HL-60 (cell line): ENCODE measurements around the gene CSF1R.

ENCODE experiments used
- DNase-seq, 2 experiments: peaks; one replicate each; pipeline ENCODE4 v3.0.0-alpha.2; 2010 to 2020; ENCODE audit warnings: low read depth in 1 of 2, low spot score in 1 of 2
- H3K27ac ChIP-seq: fragments of 250-450 bp; sonication (Bioruptor Pico); replicated peaks from 2 replicates; pipeline ENCODE4 v1.5.1; 2020; ENCODE audit warnings: mild to moderate bottlenecking, moderate library complexity
- H3K27me3 ChIP-seq: fragments of 250-450 bp; sonication (Bioruptor Pico); 2 replicates; pipeline ENCODE4 v1.5.1; 2021; ENCODE audit warnings: mild to moderate bottlenecking, moderate library complexity; ENCODE audit not compliant: insufficient read depth, poor library complexity, severe bottlenecking
- H3K4me3 ChIP-seq: replicated peaks from 2 replicates; pipeline ENCODE4 v1.5.1; 2011; ENCODE audit warnings: mild to moderate bottlenecking, control low read depth, low read length; ENCODE audit not compliant: insufficient read depth
- CTCF ChIP-seq: IDR thresholded peaks from one replicate; pipeline ENCODE4 v1.5.1; 2011; ENCODE audit warnings: low read length, control low read depth, inconsistent platforms; ENCODE audit not compliant: insufficient read depth
- GABPA ChIP-seq: IDR thresholded peaks from 2 replicates; pipeline ENCODE4 v1.6.1; 2012; ENCODE audit warnings: low read depth
- POLR2AphosphoS5 ChIP-seq: IDR thresholded peaks from 2 replicates; pipeline ENCODE4 v1.6.1; 2012; ENCODE audit warnings: low read depth
- REST ChIP-seq: IDR thresholded peaks from 2 replicates; pipeline ENCODE4 v1.6.1; 2012; ENCODE audit warnings: low read depth; ENCODE audit not compliant: insufficient replicate concordance
- SPI1 ChIP-seq: IDR thresholded peaks from 2 replicates; pipeline ENCODE4 v1.6.1; 2012; ENCODE audit warnings: low read depth, mild to moderate bottlenecking, borderline replicate concordance

Gene CSF1R

GRCh38 chr5:150022681-150023080, 63.7 kb downstream of the CSF1R start:
- TF ChIP-seq CTCF (no peak), GABPA (no peak), POLR2AphosphoS5 (no peak), REST (no peak), SPI1 (no peak)
- DNase-seq: no peak
- no peak overlapping the region for H3K27ac ChIP-seq
- H3K27me3 ChIP-seq: no peaks in the 10 kb centered on the region
- H3K4me3 ChIP-seq: no peak overlapping the region

- TF ChIP-seq GABPA (no peak), SPI1 (no peak), REST (no peak), CTCF (no peak), POLR2AphosphoS5 (no peak)
- Histone ChIP-seq H3K27ac (no peak overlapping the region), H3K27me3 (no peaks in the 10 kb centered on the region), H3K4me3 (no peak overlapping the region)
- DNase-seq: no peak
Measured at GRCh38 chr5:150022158-150022531, 64.2 kb downstream of the CSF1R start.

- H3K27me3 ChIP-seq: no peaks in the 10 kb centered on the region
- no peak overlapping the region for H3K27ac ChIP-seq
- TF ChIP-seq GABPA (no peak), REST (no peak), SPI1 (no peak), POLR2AphosphoS5 (no peak), CTCF (no peak)
- no peak overlapping the region for H3K4me3 ChIP-seq
- DNase-seq: no peak
Measured at GRCh38 chr5:150021491-150022157, 64.7 kb downstream of the CSF1R start.
